Osteoblast (primary cell): ENCODE measurements around the gene XRCC1. TPM values are rescaled to one million over a fixed set of nuclear protein-coding genes. Genes with fewer than 3 reads are reported as not detected.
A peak's percentile ranks its signal among the peaks of the same experiment; 100 is the strongest.

Experiments used
- DNase-seq: peaks from one replicate; pipeline ENCODE4 v3.0.0; 2011; ENCODE audit warnings: low spot score, mixed read lengths; ENCODE audit not compliant: insufficient read length; ENCODE audit errors: missing footprints
- H2AFZ ChIP-seq: 2 replicates; pipeline ENCODE4 v1.6.0; 2011; ENCODE audit warnings: mild to moderate bottlenecking, low read length
- H3K27ac ChIP-seq: 2 replicates; pipeline ENCODE4 v1.5.1; 2011; ENCODE audit warnings: mild to moderate bottlenecking, low read depth, low read length, moderate library complexity
- H3K27me3 ChIP-seq: 2 replicates; pipeline ENCODE4 v1.6.0; 2012; ENCODE audit warnings: mild to moderate bottlenecking, control low read depth, inconsistent platforms, low read length, moderate library complexity; ENCODE audit not compliant: insufficient read depth
- H3K36me3 ChIP-seq: 2 replicates; pipeline ENCODE4 v1.5.1; 2011; ENCODE audit warnings: mild to moderate bottlenecking, low read length, control low read depth, moderate library complexity; ENCODE audit not compliant: insufficient read depth
- H3K4me1 ChIP-seq: 2 replicates; pipeline ENCODE4 v1.5.1; 2011; ENCODE audit warnings: mild to moderate bottlenecking, low read length, control low read depth, moderate library complexity; ENCODE audit not compliant: insufficient read depth
- H3K4me2 ChIP-seq: 2 replicates; pipeline ENCODE4 v1.6.0; 2011; ENCODE audit warnings: mild to moderate bottlenecking, low read length; ENCODE audit not compliant: insufficient read depth
- H3K4me3 ChIP-seq: fragments of 200-600 bp; sonication (generic); 3 replicates; pipeline ENCODE4 v1.5.1; 2012; ENCODE audit warnings: mild to moderate bottlenecking, low read length, inconsistent platforms; ENCODE audit not compliant: insufficient read depth
- H3K79me2 ChIP-seq: 2 replicates; pipeline ENCODE4 v1.6.0; 2012; ENCODE audit warnings: mild to moderate bottlenecking, low read length, control low read depth, inconsistent platforms; ENCODE audit not compliant: insufficient read depth
- H3K9me3 ChIP-seq: 2 replicates; pipeline ENCODE4 v1.5.1; 2011; ENCODE audit warnings: low read depth, low read length, control low read depth
- H4K20me1 ChIP-seq: 2 replicates; pipeline ENCODE4 v1.6.0; 2012; ENCODE audit warnings: mild to moderate bottlenecking, low read length, control low read depth; ENCODE audit not compliant: insufficient read depth
- CTCF ChIP-seq: IDR thresholded peaks from 2 replicates; pipeline ENCODE4 v1.5.1; 2011; ENCODE audit warnings: mild to moderate bottlenecking, low read depth, low read length, moderate library complexity; ENCODE audit errors: extremely low read depth
- total RNA-seq: library from RNA; depleted of rRNA; stranded (reverse); fragments of >200 nt; gene quantifications from 2 replicates; pipeline ENCODE4 v1.2.3, GENCODE V29; 2012

Gene XRCC1
- total RNA-seq, 1 donor, result 21.4 TPM

- Histone ChIP-seq H3K4me1 (peaks cover 2% of the 10 kb centered on the region), H3K4me2 (no peak overlapping the region), H3K36me3 (peaks cover 14% of the 10 kb centered on the region), H3K27ac (no peak overlapping the region), H3K9me3 (no peaks in the 10 kb centered on the region), H3K27me3 (no peaks in the 10 kb centered on the region), H2AFZ (no peak overlapping the region), H4K20me1 (no peaks in the 10 kb centered on the region), H3K4me3 (no peak overlapping the region), H3K79me2 (no peaks in the 10 kb centered on the region)
- TF ChIP-seq CTCF, result no peak
- DNase-seq, result peak; percentile 38
These were observed 78.4 kb downstream of the XRCC1 start for GRCh38 chr19:43496960-43497359.

- no peak overlapping the region for H2AFZ ChIP-seq
- TF ChIP-seq CTCF, result no peak
These were observed 80.2 kb downstream of the XRCC1 start for GRCh38 chr19:43495082-43495481.

More at GRCh38 chr19:43495082-43495481, 80.2 kb downstream of the XRCC1 start:
- Histone ChIP-seq H3K36me3 (peaks cover 14% of the 10 kb centered on the region), H3K9me3 (no peaks in the 10 kb centered on the region), H4K20me1 (no peaks in the 10 kb centered on the region), H3K27me3 (no peaks in the 10 kb centered on the region), H3K4me3 (no peak overlapping the region), H3K79me2 (no peaks in the 10 kb centered on the region), H3K4me1 (no peaks in the 10 kb centered on the region), H3K27ac (no peak overlapping the region), H3K4me2 (no peak overlapping the region)
- no peak for DNase-seq

Other genes starting within 250 kb of the XRCC1 start
- under 0.01 TPM in 1 of 2 replicates, not detected in the other for gene CD177, start 221.8 kb downstream of the XRCC1 start, total RNA-seq
- not detected in 2 replicates for gene TEX101, start 160.6 kb downstream of the XRCC1 start, total RNA-seq
- gene LYPD3, start 109.9 kb downstream of the XRCC1 start, total RNA-seq, result 0.88 TPM in 1 of 2 replicates, not detected in the other
- 10.9 and 12.1 TPM in 2 replicates for gene PHLDB3, start 70.8 kb downstream of the XRCC1 start, total RNA-seq
- 42.7 and 52.1 TPM in 2 replicates for gene ETHE1, start 48.3 kb downstream of the XRCC1 start, total RNA-seq
- 0.29 and 0.72 TPM in 2 replicates for gene ZNF575, start 42.3 kb downstream of the XRCC1 start, total RNA-seq
- gene PINLYP, start 274 bp upstream of the XRCC1 start, total RNA-seq, result 0.72 and 2.9 TPM in 2 replicates
- gene IRGQ, start 20.6 kb upstream of the XRCC1 start, total RNA-seq, result 18.9 and 23.2 TPM in 2 replicates
- 7.4 and 9.4 TPM in 2 replicates for gene ZNF576, start 21.1 kb upstream of the XRCC1 start, total RNA-seq
- gene SRRM5, start 36.6 kb upstream of the XRCC1 start, total RNA-seq, result under 0.01 TPM in 1 of 2 replicates, not detected in the other
- 31.5 and 37.3 TPM in 2 replicates for gene ZNF428, start 44.1 kb upstream of the XRCC1 start, total RNA-seq
- 1.2 and 1.4 TPM in 2 replicates for gene CADM4, start 64.3 kb upstream of the XRCC1 start, total RNA-seq
- 52.5 and 62.2 TPM in 2 replicates for gene PLAUR, start 94.6 kb upstream of the XRCC1 start, total RNA-seq
- gene IRGC, start 140.5 kb upstream of the XRCC1 start, total RNA-seq, result not detected in 2 replicates
- gene SMG9, start 179.4 kb upstream of the XRCC1 start, total RNA-seq, result 14.5 and 17.4 TPM in 2 replicates
- 6.5 and 7.2 TPM in 2 replicates for gene KCNN4, start 205.4 kb upstream of the XRCC1 start, total RNA-seq
- 0.29 and 0.72 TPM in 2 replicates for gene LYPD5, start 226.9 kb upstream of the XRCC1 start, total RNA-seq